ENCODE data around the gene BLOC1S1.

GRCh38 chr12:55712700-55713415 is 3.0 kb upstream of the BLOC1S1 start:
- TF ChIP-seq CTCF (optimal IDR thresholded peaks at IDR 0.05 in 1 of 3, IDR thresholded peaks at IDR 0.05 in 1 of 3, conservative IDR thresholded peaks at IDR 0.05 in 1 of 3; ENCODE audit: extremely low read depth in 1 of 3, insufficient read depth in 2 of 3, low read length in 3 of 3) (no peak), EZH2 (IDR thresholded peaks at IDR 0.05; ENCODE audit: low read length) (no peak)

Measured in keratinocyte (primary cell).